Endothelial cell of umbilical vein (primary cell): ENCODE data around the gene PRDM1.

Experiments used
- POLR2AphosphoS5 ChIP-seq: IDR thresholded peaks from 2 replicates; pipeline ENCODE4 v1.6.1; 2012; ENCODE audit warnings: low read depth, mild to moderate bottlenecking, control low read depth, low read length, moderate library complexity; ENCODE audit not compliant: insufficient read depth
- TF ChIP-seq, protein P1 (sequence below), 2 donors: IDR thresholded peaks; 1 replicate in 1 of 2; 2 replicates in 1 of 2; pipeline ENCODE4 v1.5.1; 2011; ENCODE audit warnings: low read length in 2 of 2, mild to moderate bottlenecking in 2 of 2, moderate library complexity in 2 of 2, control low read depth in 1 of 2, inconsistent platforms in 1 of 2, low read depth in 1 of 2; ENCODE audit not compliant: insufficient read depth in 1 of 2; ENCODE audit errors: extremely low read depth in 1 of 2

DNA sequence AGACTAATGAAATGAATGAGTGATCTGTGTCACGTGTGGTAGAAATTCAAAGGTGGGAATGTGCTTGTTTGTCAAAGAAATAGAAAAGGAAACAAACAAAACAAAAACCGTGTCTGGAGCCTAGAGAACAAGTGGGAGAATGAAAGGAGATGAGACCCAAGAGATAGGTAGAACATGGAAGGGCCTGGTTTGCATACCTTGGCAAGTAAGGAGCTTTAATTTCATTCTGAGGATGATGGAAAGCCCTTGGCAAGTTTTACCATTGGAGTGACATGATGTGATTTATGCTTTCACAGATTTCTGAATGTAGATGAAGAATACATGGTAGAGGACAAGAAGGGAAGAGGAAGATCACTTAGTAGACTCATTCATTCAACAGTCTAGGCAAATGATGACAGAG is 26.8 kb upstream of the PRDM1 start:
- TF ChIP-seq, protein P1, sequence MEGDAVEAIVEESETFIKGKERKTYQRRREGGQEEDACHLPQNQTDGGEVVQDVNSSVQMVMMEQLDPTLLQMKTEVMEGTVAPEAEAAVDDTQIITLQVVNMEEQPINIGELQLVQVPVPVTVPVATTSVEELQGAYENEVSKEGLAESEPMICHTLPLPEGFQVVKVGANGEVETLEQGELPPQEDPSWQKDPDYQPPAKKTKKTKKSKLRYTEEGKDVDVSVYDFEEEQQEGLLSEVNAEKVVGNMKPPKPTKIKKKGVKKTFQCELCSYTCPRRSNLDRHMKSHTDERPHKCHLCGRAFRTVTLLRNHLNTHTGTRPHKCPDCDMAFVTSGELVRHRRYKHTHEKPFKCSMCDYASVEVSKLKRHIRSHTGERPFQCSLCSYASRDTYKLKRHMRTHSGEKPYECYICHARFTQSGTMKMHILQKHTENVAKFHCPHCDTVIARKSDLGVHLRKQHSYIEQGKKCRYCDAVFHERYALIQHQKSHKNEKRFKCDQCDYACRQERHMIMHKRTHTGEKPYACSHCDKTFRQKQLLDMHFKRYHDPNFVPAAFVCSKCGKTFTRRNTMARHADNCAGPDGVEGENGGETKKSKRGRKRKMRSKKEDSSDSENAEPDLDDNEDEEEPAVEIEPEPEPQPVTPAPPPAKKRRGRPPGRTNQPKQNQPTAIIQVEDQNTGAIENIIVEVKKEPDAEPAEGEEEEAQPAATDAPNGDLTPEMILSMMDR (IDR thresholded peaks at IDR 0.05; ENCODE audit: extremely low read depth in 1 of 2, insufficient read depth in 1 of 2, low read depth in 1 of 2, low read length in 2 of 2) = no peak
- no peak for TF ChIP-seq POLR2AphosphoS5
